ENCODE data around the gene AP4M1.

- no peak for TF ChIP-seq CTCF (IDR thresholded peaks at IDR 0.05)
- TF ChIP-seq POLR2A (IDR thresholded peaks at IDR 0.05), result no peak
Measured at GRCh38 chr7:100063376-100063775, 38.1 kb upstream of the AP4M1 start.

All from thyroid gland (tissue), 4 donors.